Stimulated activated CD4-positive, alpha-beta T cell treated with anti-CD3 and anti-CD28 coated beads, Interleukin-2, amount 100 ng/mL, for 4 hours (primary cell): ENCODE data around the gene CD47.

Source experiments
- DNase-seq: peaks from one replicate; pipeline ENCODE4 v3.0.0-alpha.2; 2020; ENCODE audit warnings: low read depth

Gene CD47

DNA sequence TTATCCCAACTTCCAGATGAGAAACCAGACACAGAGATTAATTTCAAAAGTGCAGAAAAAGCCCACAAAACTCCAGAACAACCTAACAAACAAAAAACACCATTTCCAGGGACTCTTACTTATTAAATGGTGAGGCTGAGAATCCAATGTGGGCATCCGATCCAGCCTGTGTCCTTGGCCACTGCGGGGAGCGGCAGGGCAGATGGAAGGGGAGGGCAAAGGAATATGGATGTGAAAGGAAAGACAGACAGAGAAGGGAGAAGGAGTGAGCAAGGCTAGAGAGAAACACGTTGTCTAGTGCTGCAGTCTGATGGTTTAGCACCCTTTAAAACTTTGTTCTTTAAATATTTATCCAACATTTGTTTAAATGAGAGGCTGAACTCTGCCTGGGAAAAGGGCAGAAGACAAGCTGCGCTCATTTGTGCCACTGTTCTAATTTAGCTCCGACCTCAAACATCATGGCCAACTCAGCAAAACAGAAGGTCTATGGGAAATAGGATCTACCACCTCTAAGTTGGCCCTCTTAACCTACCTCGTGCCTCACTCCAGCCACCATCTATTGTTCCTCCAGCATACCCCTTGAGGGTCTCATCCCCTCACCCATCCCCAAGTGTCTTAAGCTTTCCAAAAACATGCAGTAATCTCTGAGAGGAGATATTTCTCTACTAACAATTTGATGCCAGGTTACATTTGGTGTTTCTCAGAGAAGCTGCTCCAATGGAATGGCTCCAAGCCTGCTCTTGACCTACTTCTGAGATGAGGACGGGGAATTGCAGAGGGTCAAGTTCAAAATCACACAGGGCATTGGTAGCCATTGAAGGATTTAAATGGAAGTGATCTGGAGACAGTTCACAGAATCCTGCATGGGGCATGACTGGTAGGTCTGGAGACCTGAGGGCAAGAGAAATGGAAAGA, 77.4 kb downstream of the CD47 start:
- no peak for DNase-seq

DNA sequence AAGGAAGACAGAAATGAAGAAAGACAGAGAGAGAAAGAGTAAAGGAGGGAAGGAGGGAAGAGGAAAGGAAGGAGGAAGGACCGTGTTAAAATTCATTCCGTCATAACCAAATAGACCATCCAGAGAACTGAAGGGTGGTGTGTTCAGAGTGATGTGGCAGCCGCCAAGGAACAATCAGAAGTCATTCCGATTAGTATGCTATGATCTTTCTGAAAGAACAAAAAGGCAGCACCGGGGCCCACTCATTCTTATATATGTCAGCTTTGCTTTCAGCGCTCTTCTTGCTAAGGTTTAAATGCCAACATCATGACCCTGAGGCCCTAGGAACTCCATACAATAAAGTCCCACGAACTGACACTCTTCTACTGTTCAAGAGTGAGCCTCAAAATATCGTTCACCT, 78.5 kb downstream of the CD47 start:
- DNase-seq: no peak

DNA sequence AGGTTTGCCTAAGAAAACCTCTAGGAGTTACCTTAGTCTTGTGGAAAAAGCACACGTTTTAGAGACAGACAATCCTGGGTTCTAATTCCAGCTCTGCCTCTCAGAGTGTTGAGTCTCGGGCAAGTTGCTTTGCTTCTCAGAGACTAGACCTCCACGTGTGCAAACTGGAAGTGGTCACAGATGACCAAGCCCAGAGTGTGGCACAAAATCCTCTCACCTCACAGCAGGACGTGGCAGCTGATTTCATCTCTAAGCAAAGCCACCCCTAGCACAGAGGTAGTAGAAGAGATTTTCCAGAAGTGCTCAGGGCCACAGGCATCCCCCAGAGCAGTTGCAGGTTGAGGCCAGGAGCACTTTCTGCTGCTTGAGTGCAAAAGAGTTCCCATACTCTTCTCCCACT, 79.2 kb downstream of the CD47 start:
- DNase-seq: no peak

- no peak for DNase-seq
Measured at GRCh38 chr3:108008931-108009639, 81.7 kb downstream of the CD47 start.

DNA sequence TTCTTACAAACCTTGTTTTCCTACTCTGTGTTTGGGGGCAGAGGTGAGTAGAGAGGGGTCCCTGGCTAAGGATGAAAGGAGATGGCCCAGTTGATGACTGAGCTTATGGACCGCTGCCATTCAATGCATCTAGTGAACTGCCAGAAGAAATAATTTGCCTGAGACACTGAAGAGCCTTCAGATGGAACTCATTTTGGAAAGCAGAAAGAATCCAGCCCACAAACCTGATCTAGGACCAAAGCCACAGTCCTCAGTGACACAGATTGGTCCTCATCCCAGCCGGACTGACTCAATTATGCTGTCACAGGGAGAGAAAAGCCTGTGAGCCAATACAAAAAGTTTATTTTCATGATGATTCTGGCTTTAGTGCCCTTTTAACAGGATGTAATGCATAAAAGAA, 82.7 kb downstream of the CD47 start:
- DNase-seq: no peak

DNA sequence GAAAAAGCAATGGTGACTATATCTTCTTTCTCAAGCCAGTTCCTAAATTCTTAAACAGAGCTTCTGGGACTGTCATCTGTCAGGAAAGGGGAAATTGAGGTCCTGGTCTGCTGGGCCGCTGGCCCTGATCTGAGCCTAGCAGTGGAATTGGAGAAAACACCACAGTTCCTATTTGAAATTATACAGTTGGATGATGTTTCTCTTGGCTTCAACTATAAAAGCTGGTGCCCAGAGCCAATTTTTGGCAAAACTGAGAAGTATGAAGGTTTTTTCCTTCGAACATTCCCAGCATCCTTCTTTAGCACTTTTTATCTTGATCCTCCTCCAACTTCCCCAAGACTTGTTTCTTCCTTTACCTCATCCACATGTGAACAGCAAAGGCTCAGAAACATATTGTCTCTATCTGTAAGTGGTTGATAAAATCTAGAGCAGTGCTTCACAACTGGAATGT, 83.9 kb downstream of the CD47 start:
- no peak for DNase-seq

DNA sequence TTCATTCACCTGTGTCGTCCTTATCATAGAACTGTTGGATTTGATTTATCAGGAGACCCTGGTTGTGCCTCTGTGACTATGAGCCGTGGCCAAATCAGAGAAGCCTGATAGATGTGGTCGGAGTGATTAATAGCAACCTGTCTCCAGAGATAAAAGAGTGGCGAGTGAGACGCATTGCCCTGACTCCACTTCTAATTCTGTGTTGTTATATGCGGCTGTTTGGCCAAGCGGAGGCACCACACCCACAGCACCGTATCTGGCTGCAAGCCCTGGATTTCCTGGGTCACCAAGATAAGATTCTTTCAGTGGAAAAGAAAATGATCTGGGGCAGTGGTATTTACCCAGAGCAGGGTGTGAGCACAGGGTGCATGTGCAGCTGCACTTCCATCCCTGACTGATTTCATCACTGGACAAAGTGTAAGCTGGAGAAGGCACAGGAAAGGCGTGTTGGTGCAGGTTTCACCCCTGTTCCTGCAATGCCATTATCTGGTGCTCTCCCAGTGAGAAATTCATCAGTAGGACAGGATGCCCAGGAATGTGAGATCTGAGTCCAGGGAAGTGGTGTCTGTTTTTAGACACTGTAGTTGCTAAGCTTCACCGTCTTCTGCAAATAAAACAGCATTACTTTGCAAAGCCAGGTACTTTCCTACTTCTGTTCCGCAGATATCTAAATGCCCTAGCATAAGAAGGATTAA, 84.6 kb downstream of the CD47 start:
- DNase-seq: no peak

GRCh38 chr3:108004647-108005046, 86.2 kb downstream of the CD47 start:
- DNase-seq: no peak

GRCh38 chr3:108001457-108001856, 89.4 kb downstream of the CD47 start:
- no peak for DNase-seq

GRCh38 chr3:107999215-107999775, 91.5 kb downstream of the CD47 start:
- DNase-seq: no peak

DNA sequence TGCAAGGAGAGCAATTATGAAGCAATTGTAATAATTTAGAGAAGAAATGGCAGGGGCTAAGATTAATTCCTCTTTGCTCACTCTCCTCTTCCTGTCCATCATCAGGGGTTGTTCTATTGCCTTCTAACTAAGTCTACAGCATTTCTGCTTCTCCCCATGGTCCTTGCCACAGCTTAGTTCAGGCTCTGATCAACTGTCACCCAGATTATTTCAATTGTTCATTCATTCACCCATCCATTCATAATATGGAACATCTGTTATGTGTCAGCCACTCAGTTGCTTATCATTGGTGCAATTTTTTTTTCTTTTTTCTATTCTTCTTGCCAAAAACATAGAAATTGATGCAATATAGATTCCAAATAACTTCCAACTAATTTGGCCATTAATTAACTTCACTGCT, 93.2 kb downstream of the CD47 start:
- no peak for DNase-seq

- DNase-seq: no peak
Measured at GRCh38 chr3:107995823-107996222, 95.0 kb downstream of the CD47 start.

- no peak for DNase-seq
Measured at GRCh38 chr3:107994956-107995715, 95.7 kb downstream of the CD47 start.

DNA sequence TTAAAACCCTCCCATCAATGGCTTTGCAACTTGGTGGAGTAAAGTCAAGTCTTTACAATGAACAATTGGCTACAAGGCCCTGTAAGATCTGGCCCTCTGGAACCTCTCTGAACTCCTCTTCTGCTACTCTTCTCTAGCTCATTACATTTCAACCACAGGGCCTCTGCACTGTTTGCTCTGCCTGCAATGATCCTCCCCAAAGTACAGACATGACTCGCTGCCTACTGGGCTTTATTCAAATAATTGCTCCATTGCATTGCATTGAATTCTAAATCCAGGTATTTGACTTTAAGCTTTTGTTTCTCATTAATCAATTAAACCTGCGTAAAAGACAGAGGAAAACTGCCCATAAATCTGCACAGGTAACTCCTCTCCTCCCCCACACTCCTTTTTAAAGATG, 96.7 kb downstream of the CD47 start:
- no peak for DNase-seq

- no peak for DNase-seq
Measured at GRCh38 chr3:107993771-107994170, 97.1 kb downstream of the CD47 start.
